Measurements from ENCODE around the gene TBC1D16. TPM values are rescaled to one million over a fixed set of nuclear protein-coding genes. Genes with fewer than 3 reads are reported as not detected.
A peak's percentile ranks its signal among the peaks of the same experiment; 100 is the strongest.

The TBC1D16 gene
- total RNA-seq, 1 experiment from 2014 or later, result 96.1 TPM

DNA sequence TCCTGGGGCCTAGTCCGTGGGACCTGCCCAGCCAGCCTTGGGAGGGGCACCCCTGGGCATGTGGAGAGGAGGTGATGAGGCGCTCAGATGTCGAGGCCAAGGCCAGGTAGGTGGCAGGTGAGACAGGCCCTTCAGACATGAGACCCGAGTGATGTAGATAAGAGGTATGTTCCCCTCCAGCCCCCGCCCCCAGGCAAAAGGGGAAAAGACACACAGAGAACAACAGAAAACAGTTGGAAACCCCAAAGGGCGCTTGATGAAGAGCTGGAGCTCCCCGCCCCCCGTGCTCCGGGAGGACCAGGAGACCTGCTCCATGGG is 101.1 kb downstream of the TBC1D16 start (continued):
- TF ChIP-seq, protein P1, sequence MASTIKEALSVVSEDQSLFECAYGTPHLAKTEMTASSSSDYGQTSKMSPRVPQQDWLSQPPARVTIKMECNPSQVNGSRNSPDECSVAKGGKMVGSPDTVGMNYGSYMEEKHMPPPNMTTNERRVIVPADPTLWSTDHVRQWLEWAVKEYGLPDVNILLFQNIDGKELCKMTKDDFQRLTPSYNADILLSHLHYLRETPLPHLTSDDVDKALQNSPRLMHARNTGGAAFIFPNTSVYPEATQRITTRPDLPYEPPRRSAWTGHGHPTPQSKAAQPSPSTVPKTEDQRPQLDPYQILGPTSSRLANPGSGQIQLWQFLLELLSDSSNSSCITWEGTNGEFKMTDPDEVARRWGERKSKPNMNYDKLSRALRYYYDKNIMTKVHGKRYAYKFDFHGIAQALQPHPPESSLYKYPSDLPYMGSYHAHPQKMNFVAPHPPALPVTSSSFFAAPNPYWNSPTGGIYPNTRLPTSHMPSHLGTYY (CRISPR knock-in tag; IDR thresholded peaks at IDR 0.05), result no peak
- TF ChIP-seq, protein P2, sequence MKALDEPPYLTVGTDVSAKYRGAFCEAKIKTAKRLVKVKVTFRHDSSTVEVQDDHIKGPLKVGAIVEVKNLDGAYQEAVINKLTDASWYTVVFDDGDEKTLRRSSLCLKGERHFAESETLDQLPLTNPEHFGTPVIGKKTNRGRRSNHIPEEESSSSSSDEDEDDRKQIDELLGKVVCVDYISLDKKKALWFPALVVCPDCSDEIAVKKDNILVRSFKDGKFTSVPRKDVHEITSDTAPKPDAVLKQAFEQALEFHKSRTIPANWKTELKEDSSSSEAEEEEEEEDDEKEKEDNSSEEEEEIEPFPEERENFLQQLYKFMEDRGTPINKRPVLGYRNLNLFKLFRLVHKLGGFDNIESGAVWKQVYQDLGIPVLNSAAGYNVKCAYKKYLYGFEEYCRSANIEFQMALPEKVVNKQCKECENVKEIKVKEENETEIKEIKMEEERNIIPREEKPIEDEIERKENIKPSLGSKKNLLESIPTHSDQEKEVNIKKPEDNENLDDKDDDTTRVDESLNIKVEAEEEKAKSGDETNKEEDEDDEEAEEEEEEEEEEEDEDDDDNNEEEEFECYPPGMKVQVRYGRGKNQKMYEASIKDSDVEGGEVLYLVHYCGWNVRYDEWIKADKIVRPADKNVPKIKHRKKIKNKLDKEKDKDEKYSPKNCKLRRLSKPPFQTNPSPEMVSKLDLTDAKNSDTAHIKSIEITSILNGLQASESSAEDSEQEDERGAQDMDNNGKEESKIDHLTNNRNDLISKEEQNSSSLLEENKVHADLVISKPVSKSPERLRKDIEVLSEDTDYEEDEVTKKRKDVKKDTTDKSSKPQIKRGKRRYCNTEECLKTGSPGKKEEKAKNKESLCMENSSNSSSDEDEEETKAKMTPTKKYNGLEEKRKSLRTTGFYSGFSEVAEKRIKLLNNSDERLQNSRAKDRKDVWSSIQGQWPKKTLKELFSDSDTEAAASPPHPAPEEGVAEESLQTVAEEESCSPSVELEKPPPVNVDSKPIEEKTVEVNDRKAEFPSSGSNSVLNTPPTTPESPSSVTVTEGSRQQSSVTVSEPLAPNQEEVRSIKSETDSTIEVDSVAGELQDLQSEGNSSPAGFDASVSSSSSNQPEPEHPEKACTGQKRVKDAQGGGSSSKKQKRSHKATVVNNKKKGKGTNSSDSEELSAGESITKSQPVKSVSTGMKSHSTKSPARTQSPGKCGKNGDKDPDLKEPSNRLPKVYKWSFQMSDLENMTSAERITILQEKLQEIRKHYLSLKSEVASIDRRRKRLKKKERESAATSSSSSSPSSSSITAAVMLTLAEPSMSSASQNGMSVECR (CRISPR knock-in tag; IDR thresholded peaks at IDR 0.05; ENCODE audit: borderline replicate concordance), result no peak
- TF ChIP-seq HMGA2 (CRISPR knock-in tag; IDR thresholded peaks at IDR 0.05) (no peak), NR3C1 (CRISPR knock-in tag; conservative IDR thresholded peaks at IDR 0.05; ENCODE audit: low read depth) (no peak), CBFB (CRISPR knock-in tag; IDR thresholded peaks at IDR 0.05; ENCODE audit: low read depth) (no peak), RELA (CRISPR knock-in tag; IDR thresholded peaks at IDR 0.05; ENCODE audit: borderline replicate concordance) (no peak), EMX1 (CRISPR knock-in tag; IDR thresholded peaks at IDR 0.05) (no peak), ATF1 (CRISPR knock-in tag; IDR thresholded peaks at IDR 0.05) (no peak)
- TF ChIP-seq, protein P3, sequence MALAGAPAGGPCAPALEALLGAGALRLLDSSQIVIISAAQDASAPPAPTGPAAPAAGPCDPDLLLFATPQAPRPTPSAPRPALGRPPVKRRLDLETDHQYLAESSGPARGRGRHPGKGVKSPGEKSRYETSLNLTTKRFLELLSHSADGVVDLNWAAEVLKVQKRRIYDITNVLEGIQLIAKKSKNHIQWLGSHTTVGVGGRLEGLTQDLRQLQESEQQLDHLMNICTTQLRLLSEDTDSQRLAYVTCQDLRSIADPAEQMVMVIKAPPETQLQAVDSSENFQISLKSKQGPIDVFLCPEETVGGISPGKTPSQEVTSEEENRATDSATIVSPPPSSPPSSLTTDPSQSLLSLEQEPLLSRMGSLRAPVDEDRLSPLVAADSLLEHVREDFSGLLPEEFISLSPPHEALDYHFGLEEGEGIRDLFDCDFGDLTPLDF (CRISPR knock-in tag; IDR thresholded peaks at IDR 0.05), result no peak
- TF ChIP-seq, protein P4, sequence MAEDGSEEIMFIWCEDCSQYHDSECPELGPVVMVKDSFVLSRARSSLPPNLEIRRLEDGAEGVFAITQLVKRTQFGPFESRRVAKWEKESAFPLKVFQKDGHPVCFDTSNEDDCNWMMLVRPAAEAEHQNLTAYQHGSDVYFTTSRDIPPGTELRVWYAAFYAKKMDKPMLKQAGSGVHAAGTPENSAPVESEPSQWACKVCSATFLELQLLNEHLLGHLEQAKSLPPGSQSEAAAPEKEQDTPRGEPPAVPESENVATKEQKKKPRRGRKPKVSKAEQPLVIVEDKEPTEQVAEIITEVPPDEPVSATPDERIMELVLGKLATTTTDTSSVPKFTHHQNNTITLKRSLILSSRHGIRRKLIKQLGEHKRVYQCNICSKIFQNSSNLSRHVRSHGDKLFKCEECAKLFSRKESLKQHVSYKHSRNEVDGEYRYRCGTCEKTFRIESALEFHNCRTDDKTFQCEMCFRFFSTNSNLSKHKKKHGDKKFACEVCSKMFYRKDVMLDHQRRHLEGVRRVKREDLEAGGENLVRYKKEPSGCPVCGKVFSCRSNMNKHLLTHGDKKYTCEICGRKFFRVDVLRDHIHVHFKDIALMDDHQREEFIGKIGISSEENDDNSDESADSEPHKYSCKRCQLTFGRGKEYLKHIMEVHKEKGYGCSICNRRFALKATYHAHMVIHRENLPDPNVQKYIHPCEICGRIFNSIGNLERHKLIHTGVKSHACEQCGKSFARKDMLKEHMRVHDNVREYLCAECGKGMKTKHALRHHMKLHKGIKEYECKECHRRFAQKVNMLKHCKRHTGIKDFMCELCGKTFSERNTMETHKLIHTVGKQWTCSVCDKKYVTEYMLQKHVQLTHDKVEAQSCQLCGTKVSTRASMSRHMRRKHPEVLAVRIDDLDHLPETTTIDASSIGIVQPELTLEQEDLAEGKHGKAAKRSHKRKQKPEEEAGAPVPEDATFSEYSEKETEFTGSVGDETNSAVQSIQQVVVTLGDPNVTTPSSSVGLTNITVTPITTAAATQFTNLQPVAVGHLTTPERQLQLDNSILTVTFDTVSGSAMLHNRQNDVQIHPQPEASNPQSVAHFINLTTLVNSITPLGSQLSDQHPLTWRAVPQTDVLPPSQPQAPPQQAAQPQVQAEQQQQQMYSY (CRISPR knock-in tag; IDR thresholded peaks at IDR 0.05), result no peak
- TF ChIP-seq, protein P5, sequence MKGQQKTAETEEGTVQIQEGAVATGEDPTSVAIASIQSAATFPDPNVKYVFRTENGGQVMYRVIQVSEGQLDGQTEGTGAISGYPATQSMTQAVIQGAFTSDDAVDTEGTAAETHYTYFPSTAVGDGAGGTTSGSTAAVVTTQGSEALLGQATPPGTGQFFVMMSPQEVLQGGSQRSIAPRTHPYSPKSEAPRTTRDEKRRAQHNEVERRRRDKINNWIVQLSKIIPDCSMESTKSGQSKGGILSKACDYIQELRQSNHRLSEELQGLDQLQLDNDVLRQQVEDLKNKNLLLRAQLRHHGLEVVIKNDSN (CRISPR knock-in tag; IDR thresholded peaks at IDR 0.05), result no peak
- TF ChIP-seq, protein P6, sequence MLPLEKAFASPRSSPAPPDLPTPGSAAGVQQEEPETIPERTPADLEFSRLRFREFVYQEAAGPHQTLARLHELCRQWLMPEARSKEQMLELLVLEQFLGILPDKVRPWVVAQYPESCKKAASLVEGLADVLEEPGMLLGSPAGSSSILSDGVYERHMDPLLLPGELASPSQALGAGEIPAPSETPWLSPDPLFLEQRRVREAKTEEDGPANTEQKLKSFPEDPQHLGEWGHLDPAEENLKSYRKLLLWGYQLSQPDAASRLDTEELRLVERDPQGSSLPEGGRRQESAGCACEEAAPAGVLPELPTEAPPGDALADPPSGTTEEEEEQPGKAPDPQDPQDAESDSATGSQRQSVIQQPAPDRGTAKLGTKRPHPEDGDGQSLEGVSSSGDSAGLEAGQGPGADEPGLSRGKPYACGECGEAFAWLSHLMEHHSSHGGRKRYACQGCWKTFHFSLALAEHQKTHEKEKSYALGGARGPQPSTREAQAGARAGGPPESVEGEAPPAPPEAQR (CRISPR knock-in tag; IDR thresholded peaks at IDR 0.05), result no peak

DNA sequence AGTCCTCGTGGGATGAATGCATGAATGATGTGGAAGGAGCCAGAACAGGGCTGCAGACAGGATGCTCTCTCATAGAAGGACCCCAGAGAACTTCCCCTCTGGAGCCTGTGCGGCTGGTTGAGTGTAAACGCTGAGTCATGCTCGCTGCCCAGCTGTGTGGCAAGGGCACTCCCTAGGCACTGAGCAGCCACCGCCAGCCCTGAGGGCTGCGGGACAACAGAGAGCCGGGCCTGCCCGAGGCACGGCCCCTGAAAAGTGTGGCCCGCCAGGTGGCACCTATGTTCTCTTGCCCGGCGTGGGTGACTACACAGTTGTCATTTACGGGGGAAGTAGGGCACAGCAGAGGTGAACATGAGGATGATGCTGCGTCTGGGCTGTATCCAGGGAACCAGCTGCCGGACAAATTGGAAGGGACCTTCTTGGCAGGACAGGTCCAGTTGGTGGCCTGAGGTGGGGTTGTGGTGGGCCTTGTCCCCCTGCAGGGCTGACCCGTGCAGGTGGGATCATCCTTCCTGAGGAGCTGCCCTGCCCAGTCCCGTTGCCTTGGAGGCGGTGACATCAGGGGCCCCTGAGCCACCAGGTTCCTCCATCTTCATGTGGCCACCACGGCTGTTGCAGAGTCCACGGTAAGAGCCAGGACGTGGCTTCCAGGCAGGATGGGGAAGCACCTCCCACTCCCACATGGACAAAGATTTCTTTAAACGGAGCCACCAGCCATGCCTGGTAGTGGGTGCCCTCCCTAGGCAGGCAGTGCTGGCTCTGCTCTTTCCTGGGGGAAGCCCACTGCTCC is 101.6 kb downstream of the TBC1D16 start:
- peaks cover 77% of the 10 kb centered on the region for H3K4me1 Mint-ChIP-seq

More for the DNA sequence above, 101.6 kb downstream of the TBC1D16 start:
- DNase-seq (ENCODE audit: low spot score) (no peak), ATAC-seq (no peak)
- H3K9me3 Mint-ChIP-seq, result no peaks in the 10 kb centered on the region
- no peaks in the 10 kb centered on the region for H3K36me3 Mint-ChIP-seq
- ChIA-PET POLR2A (no interaction called here), CTCF (interaction anchor here (0.5 to 4.9 kb wide), 5 partner anchors 34 to 126 kb away, joined by 3 to 22 read pairs (median 3); no protein-coding TSS in a partner anchor)
- TF ChIP-seq, protein P2 (CRISPR knock-in tag; IDR thresholded peaks at IDR 0.05; ENCODE audit: borderline replicate concordance), result no peak
- peak; percentile 75; the same call in 1 of the 2 replicates for TF ChIP-seq NFE2L1 (CRISPR knock-in tag; IDR thresholded peaks at IDR 0.05)
- peaks cover under 1% of the 10 kb centered on the region for H3K27me3 Mint-ChIP-seq (ENCODE audit: low read depth)
- peak overlapping the region; percentile 49; the same call in 1 of the 2 replicates for H3K27ac Mint-ChIP-seq
- H3K4me3 Mint-ChIP-seq, result no peak overlapping the region
